Measurements from ENCODE around the gene SLC5A1.

DNA sequence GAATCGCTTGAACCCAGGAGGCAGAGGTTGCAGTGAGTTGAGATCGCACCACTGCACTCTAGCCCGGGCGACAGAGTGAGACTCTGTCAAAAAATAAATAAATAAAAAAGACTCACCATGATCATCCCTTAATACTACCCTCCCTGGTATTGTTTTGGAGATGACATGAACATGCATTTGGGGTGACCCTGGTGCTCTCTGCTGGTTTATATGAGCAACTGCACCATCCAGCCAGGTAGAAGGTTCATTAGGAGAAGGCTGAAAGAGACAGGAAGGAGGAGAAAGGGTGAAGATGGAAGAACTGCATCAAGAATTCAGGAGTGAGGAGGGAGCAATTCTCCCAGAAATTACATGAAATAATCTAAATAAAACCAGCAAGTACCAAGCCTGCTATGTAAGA lies 37.8 kb downstream of the SLC5A1 start:
- TF ChIP-seq, protein P1, sequence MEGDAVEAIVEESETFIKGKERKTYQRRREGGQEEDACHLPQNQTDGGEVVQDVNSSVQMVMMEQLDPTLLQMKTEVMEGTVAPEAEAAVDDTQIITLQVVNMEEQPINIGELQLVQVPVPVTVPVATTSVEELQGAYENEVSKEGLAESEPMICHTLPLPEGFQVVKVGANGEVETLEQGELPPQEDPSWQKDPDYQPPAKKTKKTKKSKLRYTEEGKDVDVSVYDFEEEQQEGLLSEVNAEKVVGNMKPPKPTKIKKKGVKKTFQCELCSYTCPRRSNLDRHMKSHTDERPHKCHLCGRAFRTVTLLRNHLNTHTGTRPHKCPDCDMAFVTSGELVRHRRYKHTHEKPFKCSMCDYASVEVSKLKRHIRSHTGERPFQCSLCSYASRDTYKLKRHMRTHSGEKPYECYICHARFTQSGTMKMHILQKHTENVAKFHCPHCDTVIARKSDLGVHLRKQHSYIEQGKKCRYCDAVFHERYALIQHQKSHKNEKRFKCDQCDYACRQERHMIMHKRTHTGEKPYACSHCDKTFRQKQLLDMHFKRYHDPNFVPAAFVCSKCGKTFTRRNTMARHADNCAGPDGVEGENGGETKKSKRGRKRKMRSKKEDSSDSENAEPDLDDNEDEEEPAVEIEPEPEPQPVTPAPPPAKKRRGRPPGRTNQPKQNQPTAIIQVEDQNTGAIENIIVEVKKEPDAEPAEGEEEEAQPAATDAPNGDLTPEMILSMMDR (IDR thresholded peaks at IDR 0.05): peak; percentile 44 to 61 (median 53)
- no peak for TF ChIP-seq POLR2A (IDR thresholded peaks at IDR 0.05)
